PC-9 (cell line): ENCODE results near the gene PCBP2. TPM values are rescaled to one million over a fixed set of nuclear protein-coding genes. Genes with fewer than 3 reads are reported as not detected.

Source experiments
- BruUV-seq: library from RNA; stranded (reverse); fragments of 400-500 nt; replicated peaks from 2 replicates; lab custom pipeline; 2021; lab: Mats Ljungman, UMichigan
- CTCF ChIA-PET: fragments of 300-600 bp; sonication (Branson Sonifier 250); formaldehyde crosslinking; loops from one replicate; lab custom pipeline; 2022; ENCODE audit warnings: antibody characterized with exemption; lab: Charles Lee
- POLR2A ChIA-PET: fragments of 300-600 bp; sonication (Branson Sonifier 250); formaldehyde crosslinking; loops from one replicate; lab custom pipeline; 2022; ENCODE audit warnings: antibody characterized with exemption; ENCODE audit not compliant: unreplicated experiment; lab: Charles Lee
- DNase-seq, 2 experiments: peaks; one replicate each; pipeline versions ENCODE4 v3.0.0 to v3.0.0-alpha.2; 2015 to 2022; ENCODE audit warnings: mixed read lengths in 1 of 2
- H2AFZ ChIP-seq: fragments of 200-600 bp; sonication (generic); 2 replicates; pipeline ENCODE4 v1.8.1; 2017; ENCODE audit warnings: antibody characterized with exemption
- H3F3A ChIP-seq: fragments of 200-600 bp; sonication (generic); 2 replicates; pipeline ENCODE4 v1.8.1; 2017; ENCODE audit warnings: antibody characterized with exemption, mild to moderate bottlenecking, low read depth; ENCODE audit not compliant: insufficient read depth
- H3K27ac ChIP-seq: fragments of 200-600 bp; sonication (generic); 2 replicates; pipeline ENCODE4 v1.6.1; 2016; ENCODE audit warnings: mixed run types
- H3K27me3 ChIP-seq: fragments of 200-600 bp; sonication (generic); 2 replicates; pipeline ENCODE4 v1.6.1; 2016; ENCODE audit warnings: low read depth, mixed run types; ENCODE audit not compliant: insufficient read depth
- H3K36me3 ChIP-seq: fragments of 200-600 bp; sonication (generic); 2 replicates; pipeline ENCODE4 v1.6.1; 2016; ENCODE audit warnings: low read depth, mixed run types
- H3K4me1 ChIP-seq: fragments of 200-600 bp; sonication (generic); replicated peaks from 2 replicates; pipeline ENCODE4 v1.6.1; 2016; ENCODE audit warnings: mixed run types; ENCODE audit not compliant: insufficient read depth
- H3K4me2 ChIP-seq: fragments of 200-600 bp; sonication (generic); 2 replicates; pipeline ENCODE4 v1.6.1; 2017; ENCODE audit warnings: mixed run types
- H3K4me3 ChIP-seq: fragments of 200-600 bp; sonication (generic); 2 replicates; pipeline ENCODE4 v1.6.1; 2016; ENCODE audit warnings: mixed run types
- H3K79me2 ChIP-seq: fragments of 200-600 bp; sonication (generic); 2 replicates; pipeline ENCODE4 v1.6.1; 2017; ENCODE audit warnings: low read depth, mixed run types
- H3K9me2 ChIP-seq: fragments of 200-600 bp; sonication (generic); 2 replicates; pipeline ENCODE4 v1.8.1; 2017; ENCODE audit warnings: mild to moderate bottlenecking; ENCODE audit not compliant: insufficient read depth
- H3K9me3 ChIP-seq: fragments of 200-600 bp; sonication (generic); 2 replicates; pipeline ENCODE4 v1.8.1; 2016; ENCODE audit warnings: low read depth; ENCODE audit not compliant: insufficient read depth
- H4K20me1 ChIP-seq: fragments of 200-600 bp; sonication (generic); 2 replicates; pipeline ENCODE4 v1.8.1; 2017; ENCODE audit not compliant: insufficient read depth
- CTCF ChIP-seq: fragments of 200-600 bp; sonication (generic); conservative IDR thresholded peaks from 2 replicates; pipeline ENCODE4 v1.6.1; 2017; ENCODE audit warnings: mixed run types, antibody characterized with exemption, mild to moderate bottlenecking, moderate library complexity
- EZH2 ChIP-seq: fragments of 200-600 bp; sonication (generic); IDR thresholded peaks from 2 replicates; pipeline ENCODE4 v1.8.0; 2017; ENCODE audit warnings: antibody characterized with exemption, low read depth
- intact Hi-C: fragments of 100-400 bp; cut with micrococcal nuclease; formaldehyde crosslinking; loops from one replicate; pipeline ENCODE4 v1.10.0; 2022; ENCODE audit not compliant: unreplicated experiment
- total RNA-seq: library from RNA; stranded (reverse); gene quantifications from 2 replicates; pipeline ENCODE4 v1.2.3, GENCODE V29; 2021

PCBP2 gene
- total RNA-seq, 1 experiment from 2014 or later: 833 TPM

- BruUV-seq: TSS peak; percentile 75
- H3K4me1 ChIP-seq: peaks cover 25% of the 10 kb centered on the region; the same call in 1 of the 2 replicates
- TF ChIP-seq CTCF (no peak), EZH2 (no peak)
- peak overlapping the region; percentile 92 for H2AFZ ChIP-seq
- no peaks in the 10 kb centered on the region for H3K9me2 ChIP-seq
- peak; percentile 68 to 93 for DNase-seq
- no peaks in the 10 kb centered on the region for H3K79me2 ChIP-seq
- ChIA-PET CTCF (interaction anchor here (0.9 kb wide), 1 partner anchor 172 kb away, joined by 4 read pairs; the partner anchor contains the start of gene AAAS), POLR2A (interaction anchor here (0.6 to 0.7 kb wide), 3 partner anchors 76 to 680 kb away, joined by 4 to 22 read pairs (median 5); no protein-coding TSS in a partner anchor)
- H3K9me3 ChIP-seq: no peaks in the 10 kb centered on the region
- H3K4me3 ChIP-seq: peak overlapping the region; percentile 64
- H3F3A ChIP-seq: peaks cover 29% of the 10 kb centered on the region
- no peak overlapping the region for H3K27ac ChIP-seq
- H3K36me3 ChIP-seq: no peaks in the 10 kb centered on the region
- intact Hi-C loops: no loop called here
- H3K4me2 ChIP-seq: peak overlapping the region; percentile 83
- no peaks in the 10 kb centered on the region for H4K20me1 ChIP-seq
- H3K27me3 ChIP-seq: no peaks in the 10 kb centered on the region
Measured at GRCh38 chr12:53492830-53493609, 41.1 kb downstream of the PCBP2 start.

GRCh38 chr12:53493610-53494391, 41.9 kb downstream of the PCBP2 start:
- TF ChIP-seq CTCF (no peak), EZH2 (no peak)
- peak in 1 of 2 experiments; percentile 6 for DNase-seq
- no peaks in the 10 kb centered on the region for H4K20me1 ChIP-seq
- peaks cover 29% of the 10 kb centered on the region for H3F3A ChIP-seq
- H3K4me3 ChIP-seq: peak overlapping the region; percentile 64
- no peaks in the 10 kb centered on the region for H3K9me3 ChIP-seq
- peak overlapping the region; percentile 92 for H2AFZ ChIP-seq
- H3K9me2 ChIP-seq: no peaks in the 10 kb centered on the region
- H3K4me2 ChIP-seq: peak overlapping the region; percentile 83
- POLR2A ChIA-PET: interaction anchor here (0.6 to 0.7 kb wide), 3 partner anchors 77 to 679 kb away, joined by 4 to 22 read pairs (median 5); no protein-coding TSS in a partner anchor
- no peaks in the 10 kb centered on the region for H3K27me3 ChIP-seq
- peaks cover 25% of the 10 kb centered on the region; the same call in 1 of the 2 replicates for H3K4me1 ChIP-seq
- no peaks in the 10 kb centered on the region for H3K79me2 ChIP-seq
- CTCF ChIA-PET: interaction anchor here (0.6 to 0.9 kb wide), 2 partner anchors 132 to 173 kb away, joined by 4 to 5 read pairs; partner anchors contain the start of genes AAAS and ATF7
- no TSS peak for BruUV-seq
- intact Hi-C loops: no loop called here
- no peaks in the 10 kb centered on the region for H3K36me3 ChIP-seq
- no peak overlapping the region for H3K27ac ChIP-seq
